HepG2 (cell line): ENCODE measurements around the gene EPHA10.
"Not testable (repeated sequence)": the region's sequence is repeated elsewhere in the genome, so short reads cannot be mapped to it uniquely, and the experiment has no call there.

Source experiments
- NFYB ChIP-seq: sonication (generic); formaldehyde crosslinking; IDR thresholded peaks from 2 replicates; pipeline ENCODE4 v1.4.0; 2020; ENCODE audit warnings: missing genetic modification reagents
- ZNF556 ChIP-seq: sonication (generic); formaldehyde crosslinking; IDR thresholded peaks from 2 replicates; pipeline ENCODE4 v1.4.0; 2020; ENCODE audit warnings: mild to moderate bottlenecking, missing genetic modification reagents, borderline replicate concordance

DNA sequence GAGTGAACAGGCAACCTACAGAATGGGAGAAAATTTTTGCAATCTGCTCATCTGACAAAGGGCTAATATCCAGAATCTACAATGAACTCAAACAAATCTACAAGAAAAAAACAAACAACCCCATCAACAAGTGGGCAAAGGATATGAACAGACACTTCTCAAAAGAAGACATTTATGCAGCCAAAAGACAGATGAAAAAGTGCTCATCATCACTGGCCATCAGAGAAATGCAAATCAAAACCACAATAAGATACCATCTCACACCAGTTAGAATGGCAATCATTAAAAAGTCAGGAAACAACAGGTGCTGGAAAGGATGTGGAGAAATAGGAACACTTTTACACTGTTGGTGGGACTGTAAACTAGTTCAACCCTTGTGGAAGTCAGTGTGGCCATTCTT lies 6.5 kb upstream of the EPHA10 start:
- not testable (repeated sequence) for TF ChIP-seq NFYB; ZNF556 (CRISPR knock-in tag)
